ENCODE data around the gene TRAK2.
"Not testable (repeated sequence)": the region's sequence is repeated elsewhere in the genome, so short reads cannot be mapped to it uniquely, and the experiment has no call there.

DNA sequence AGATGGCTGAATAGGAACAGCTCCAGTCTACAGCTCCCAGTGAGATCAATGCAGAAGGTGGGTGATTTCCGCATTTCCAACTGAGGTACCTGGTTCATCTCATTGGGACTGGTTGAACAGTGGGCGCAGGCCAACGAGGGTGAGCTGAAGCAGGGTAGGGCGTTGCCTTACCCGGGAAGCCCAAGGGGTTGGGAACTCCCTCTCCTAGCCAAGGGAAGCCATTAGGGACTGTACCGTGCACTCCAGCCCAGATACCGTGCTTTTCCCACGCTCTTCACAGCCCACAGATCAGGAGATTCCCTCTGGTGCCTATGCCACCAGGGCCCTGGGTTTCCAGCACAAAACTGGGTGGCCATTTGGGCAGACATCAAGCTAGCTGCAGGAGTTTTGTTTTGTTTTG lies 81.9 kb downstream of the TRAK2 start:
- TF ChIP-seq, protein P1, sequence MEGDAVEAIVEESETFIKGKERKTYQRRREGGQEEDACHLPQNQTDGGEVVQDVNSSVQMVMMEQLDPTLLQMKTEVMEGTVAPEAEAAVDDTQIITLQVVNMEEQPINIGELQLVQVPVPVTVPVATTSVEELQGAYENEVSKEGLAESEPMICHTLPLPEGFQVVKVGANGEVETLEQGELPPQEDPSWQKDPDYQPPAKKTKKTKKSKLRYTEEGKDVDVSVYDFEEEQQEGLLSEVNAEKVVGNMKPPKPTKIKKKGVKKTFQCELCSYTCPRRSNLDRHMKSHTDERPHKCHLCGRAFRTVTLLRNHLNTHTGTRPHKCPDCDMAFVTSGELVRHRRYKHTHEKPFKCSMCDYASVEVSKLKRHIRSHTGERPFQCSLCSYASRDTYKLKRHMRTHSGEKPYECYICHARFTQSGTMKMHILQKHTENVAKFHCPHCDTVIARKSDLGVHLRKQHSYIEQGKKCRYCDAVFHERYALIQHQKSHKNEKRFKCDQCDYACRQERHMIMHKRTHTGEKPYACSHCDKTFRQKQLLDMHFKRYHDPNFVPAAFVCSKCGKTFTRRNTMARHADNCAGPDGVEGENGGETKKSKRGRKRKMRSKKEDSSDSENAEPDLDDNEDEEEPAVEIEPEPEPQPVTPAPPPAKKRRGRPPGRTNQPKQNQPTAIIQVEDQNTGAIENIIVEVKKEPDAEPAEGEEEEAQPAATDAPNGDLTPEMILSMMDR (IDR thresholded peaks at IDR 0.05; ENCODE audit: low read depth, low read length): not testable (repeated sequence)
- TF ChIP-seq EZH2phosphoT487 (IDR thresholded peaks at IDR 0.05; ENCODE audit: low read depth): not testable (repeated sequence)
